GM12878 (cell line): ENCODE results near the gene PRKCD. TPM values are rescaled to one million over a fixed set of nuclear protein-coding genes. Genes with fewer than 3 reads are reported as not detected.

ENCODE experiments used
- ATAC-seq: fragments of 200-7000 bp; cut with Tn5 transposase; 3 replicates; pipeline ENCODE4 v1.9.1; 2020; ENCODE audit warnings: mild to moderate bottlenecking, moderate library complexity
- BruUV-seq: library from RNA; stranded (reverse); fragments of 400-500 nt; replicated peaks from 2 replicates; lab custom pipeline; 2021; lab: Mats Ljungman, UMichigan
- CTCF ChIA-PET: fragments of 300-600 bp; sonication (Branson Sonifier 250); formaldehyde crosslinking; extraction: SDS; loops from one replicate; lab custom pipeline; 2021; ENCODE audit warnings: inconsistent platforms; lab: Yijun Ruan, JAX
- POLR2A ChIA-PET: fragments of 350-600 bp; formaldehyde crosslinking; extraction: SDS; loops from one replicate; lab custom pipeline; 2021; ENCODE audit warnings: inconsistent platforms; lab: Charles Lee
- RAD21 ChIA-PET: fragments of 300-600 bp; sonication (Branson Sonifier 250); formaldehyde crosslinking; loops from one replicate; lab custom pipeline; 2023; ENCODE audit warnings: antibody characterized with exemption; ENCODE audit not compliant: unreplicated experiment; lab: Charles Lee
- SMC1A ChIA-PET: fragments of 300-600 bp; sonication (Branson Sonifier 250); formaldehyde crosslinking; loops from one replicate; lab custom pipeline; 2023; ENCODE audit not compliant: unreplicated experiment, uncharacterized antibody; lab: Charles Lee
- DNase-seq: peaks from one replicate; pipeline ENCODE4 v3.0.0-alpha.2; 2011; ENCODE audit warnings: low read depth, low spot score
- FAIRE-seq: peaks from 3 replicates; lab custom pipeline; 2011; peaks lifted over from hg19 to GRCh38; lab: Jason Lieb, UNC
- H2AFZ ChIP-seq: 2 replicates; pipeline ENCODE4 v1.6.0; 2011; ENCODE audit warnings: low read depth, low read length, control low read depth; ENCODE audit not compliant: control insufficient read depth
- H3K27ac ChIP-seq: 2 replicates; pipeline ENCODE4 v1.5.1; 2011; ENCODE audit warnings: control low read depth; ENCODE audit not compliant: control insufficient read depth, insufficient read depth
- H3K27me3 ChIP-seq, 2 experiments: replicated peaks in 1 of 2; 2 replicates each; pipeline versions ENCODE4 v1.6.0 to v1.6.1; 2011; ENCODE audit warnings: low read length in 1 of 2; ENCODE audit not compliant: control insufficient read depth in 2 of 2, insufficient read depth in 2 of 2
- H3K36me3 ChIP-seq, 2 experiments: 2 replicates each; pipeline ENCODE4 v1.5.1; 2011; ENCODE audit warnings: low read length in 1 of 2; ENCODE audit not compliant: control insufficient read depth in 2 of 2, insufficient read depth in 2 of 2
- H3K4me1 ChIP-seq: 2 replicates; pipeline ENCODE4 v1.6.1; 2011; ENCODE audit warnings: mild to moderate bottlenecking, low read length, moderate library complexity, mixed read lengths; ENCODE audit not compliant: control insufficient read depth, insufficient read depth
- H3K4me2 ChIP-seq: 2 replicates; pipeline ENCODE4 v1.6.0; 2011; ENCODE audit warnings: control low read depth; ENCODE audit not compliant: control insufficient read depth, insufficient read depth
- H3K4me3 ChIP-seq: fragments of 200-600 bp; sonication (generic); 2 replicates; pipeline ENCODE4 v1.5.1; 2016
- H3K79me2 ChIP-seq: 2 replicates; pipeline ENCODE4 v1.6.0; 2011; ENCODE audit warnings: low read length; ENCODE audit not compliant: control insufficient read depth, insufficient read depth
- H3K9ac ChIP-seq: 2 replicates; pipeline ENCODE4 v1.8.0; 2011; ENCODE audit warnings: low read length, control low read depth, mixed read lengths; ENCODE audit not compliant: control insufficient read depth, insufficient read depth
- H3K9me3 ChIP-seq: replicated peaks from 3 replicates; pipeline ENCODE4 v1.5.1; 2011; ENCODE audit warnings: mild to moderate bottlenecking, low read length; ENCODE audit not compliant: control insufficient read depth, insufficient read depth
- H4K20me1 ChIP-seq: 2 replicates; pipeline ENCODE4 v1.6.0; 2011; ENCODE audit not compliant: control insufficient read depth, insufficient read depth
- BCLAF1 ChIP-seq: fragments of 450-650 bp; IDR thresholded peaks from 2 replicates; pipeline ENCODE4 v1.6.1; 2017; ENCODE audit warnings: antibody characterized with exemption, mild to moderate bottlenecking, moderate library complexity
- BHLHE40 ChIP-seq, 2 experiments: fragments of 450-650 bp in 1 of 2; IDR thresholded peaks; 2 replicates each; pipeline ENCODE4 v1.6.1; 2011 to 2017; ENCODE audit warnings: low read depth in 2 of 2, borderline replicate concordance in 1 of 2, improper control_type of control experiment in 1 of 2, low read length in 1 of 2, mild to moderate bottlenecking in 1 of 2
- ETV6 ChIP-seq, 2 experiments: fragments of 450-650 bp in 1 of 2; IDR thresholded peaks in 1 of 2; conservative IDR thresholded peaks in 1 of 2; 2 replicates each; pipeline ENCODE4 v1.6.1; 2014; ENCODE audit warnings: antibody characterized with exemption in 1 of 2, borderline replicate concordance in 1 of 2, low read depth in 1 of 2, mild to moderate bottlenecking in 1 of 2, moderate library complexity in 1 of 2
- IKZF1 ChIP-seq: fragments of 450-650 bp; conservative IDR thresholded peaks from 2 replicates; pipeline ENCODE4 v1.6.1; 2017; ENCODE audit warnings: antibody characterized with exemption, mild to moderate bottlenecking
- JUND ChIP-seq: IDR thresholded peaks from 2 replicates; pipeline ENCODE4 v1.6.1; 2012; ENCODE audit warnings: low read depth, mild to moderate bottlenecking, low read length, improper control_type of control experiment, moderate library complexity
- NFIC ChIP-seq: IDR thresholded peaks from 2 replicates; pipeline ENCODE4 v1.6.1; 2012; ENCODE audit warnings: low read depth, mild to moderate bottlenecking, inconsistent platforms, low read length, moderate library complexity
- STAT3 ChIP-seq: IDR thresholded peaks from 2 replicates; pipeline ENCODE4 v1.6.1; 2011; ENCODE audit warnings: low read depth, low read length, improper control_type of control experiment
- WGBS: methylation state at CpG from one replicate; pipeline ENCODE4 v1.1.6; 2016; ENCODE audit warnings: low lambda C conversion rate; ENCODE audit not compliant: insufficient replicate concordance, insufficient coverage; ENCODE audit errors: missing lambda C conversion rate; 5-methylcytosine and 5-hydroxymethylcytosine counted together
- in situ Hi-C: fragments of 300-500 bp; cut with MboI; formaldehyde crosslinking; loops from 9 replicates; pipeline ENCODE4 v1.14.3; 2018; ENCODE audit warnings: mixed read lengths
- intact Hi-C: fragments of 100-400 bp; cut with micrococcal nuclease; formaldehyde crosslinking; loops from one replicate; pipeline ENCODE4 v1.14.2; 2022; ENCODE audit not compliant: unreplicated experiment
- polyA plus RNA-seq, 11 experiments: library from polyadenylated mRNA; depleted of rRNA in 4 of 11; unstranded in 6 of 11; stranded (reverse) in 5 of 11; fragments of >200 nt; fragmentation: Nextera tagmentation in 4 of 11; fragmentation: Illumina TruSeq in 1 of 11; extraction: Ambion mirVana in 4 of 11; extraction: Trizol in 1 of 11; gene quantifications; 1 replicate in 1 of 11; 2 replicates in 10 of 11; pipeline versions ENCODE4 v1.2.1 to v1.2.3, GENCODE V29; 2011 to 2016; ENCODE audit warnings: inconsistent platforms in 2 of 11, missing spikeins in 2 of 11, low read depth in 1 of 11
- total RNA-seq, 4 experiments: library from RNA; depleted of rRNA in 3 of 4; stranded (reverse); fragments of >200 nt in 3 of 4; fragmentation: Illumina TruSeq in 1 of 4; extraction: Trizol in 1 of 4; gene quantifications; 2 replicates each; pipeline versions ENCODE4 v1.2.1 to v1.2.3, GENCODE V29; 2013 to 2021

PRKCD gene
- total and polyA plus RNA-seq, 10 of the 15 experiments (the other 5 are each of a cell fraction or from before 2014, with no cell fraction given), result 10.0 to 114 (median 42.4) TPM

GRCh38 chr3:53215816-53216215, 54.8 kb downstream of the PRKCD start:
- intact Hi-C loops (no loop called here), in situ Hi-C loops (no loop called here)
- RAD21 ChIA-PET, result no interaction called here
- H3K9me3 ChIP-seq, result no peaks in the 10 kb centered on the region; the same call in 2 of the 3 replicates
- CTCF ChIA-PET, result interaction anchor here (0.7 kb wide), 1 partner anchor 21 kb away, joined by 3 read pairs; no protein-coding TSS in a partner anchor
- H3K9ac ChIP-seq, result no peak overlapping the region
- DNase-seq (no peak), FAIRE-seq (no peak), ATAC-seq (no peak)
- POLR2A ChIA-PET, result interaction anchor here (0.7 to 0.9 kb wide), 4 partner anchors 16 to 458 kb away, joined by 3 to 5 read pairs (median 4); no protein-coding TSS in a partner anchor
- H3K79me2 ChIP-seq, result no peaks in the 10 kb centered on the region
- no peaks in the 10 kb centered on the region for H4K20me1 ChIP-seq
- H3K4me2 ChIP-seq, result no peak overlapping the region
- no peak overlapping the region for H3K27ac ChIP-seq
- no peak overlapping the region for H2AFZ ChIP-seq
- TF ChIP-seq IKZF1 (no peak), BHLHE40 (IDR thresholded peaks at IDR 0.05; ENCODE audit: borderline replicate concordance in 1 of 2, low read depth in 2 of 2, low read length in 1 of 2) (no peak), ETV6 (conservative IDR thresholded peaks at IDR 0.05 in 1 of 2, IDR thresholded peaks at IDR 0.05 in 1 of 2; ENCODE audit: borderline replicate concordance in 1 of 2, low read depth in 1 of 2) (no peak), STAT3 (no peak), NFIC (no peak), JUND (no peak), BCLAF1 (no peak)
- WGBS, result 52% methylated on average over 2 of the region's 2 CpGs
- H3K4me3 ChIP-seq, result no peak overlapping the region
- H3K36me3 ChIP-seq, result peaks cover 0 to 3% of the 10 kb centered on the region in 2 experiments; a peak in 1 of 4 replicates
- SMC1A ChIA-PET, result interaction anchor here (1.6 kb wide), 1 partner anchor 19 kb away, joined by 3 read pairs; no protein-coding TSS in a partner anchor
- H3K4me1 ChIP-seq, result no peaks in the 10 kb centered on the region; the same call in 1 of the 2 replicates
- H3K27me3 ChIP-seq, result no peaks in the 10 kb centered on the region
- no TSS peak for BruUV-seq
